ENCODE results near the gene C6orf141. TPM values are rescaled to one million over a fixed set of nuclear protein-coding genes. Genes with fewer than 3 reads are reported as not detected.

The C6orf141 gene
- total and polyA plus RNA-seq, 2 experiments from 2014 or later, result 5.2 to 6.4 TPM

GRCh38 chr6:49564552-49564951, 14.1 kb downstream of the C6orf141 start (continued):
- TF ChIP-seq, protein P1, sequence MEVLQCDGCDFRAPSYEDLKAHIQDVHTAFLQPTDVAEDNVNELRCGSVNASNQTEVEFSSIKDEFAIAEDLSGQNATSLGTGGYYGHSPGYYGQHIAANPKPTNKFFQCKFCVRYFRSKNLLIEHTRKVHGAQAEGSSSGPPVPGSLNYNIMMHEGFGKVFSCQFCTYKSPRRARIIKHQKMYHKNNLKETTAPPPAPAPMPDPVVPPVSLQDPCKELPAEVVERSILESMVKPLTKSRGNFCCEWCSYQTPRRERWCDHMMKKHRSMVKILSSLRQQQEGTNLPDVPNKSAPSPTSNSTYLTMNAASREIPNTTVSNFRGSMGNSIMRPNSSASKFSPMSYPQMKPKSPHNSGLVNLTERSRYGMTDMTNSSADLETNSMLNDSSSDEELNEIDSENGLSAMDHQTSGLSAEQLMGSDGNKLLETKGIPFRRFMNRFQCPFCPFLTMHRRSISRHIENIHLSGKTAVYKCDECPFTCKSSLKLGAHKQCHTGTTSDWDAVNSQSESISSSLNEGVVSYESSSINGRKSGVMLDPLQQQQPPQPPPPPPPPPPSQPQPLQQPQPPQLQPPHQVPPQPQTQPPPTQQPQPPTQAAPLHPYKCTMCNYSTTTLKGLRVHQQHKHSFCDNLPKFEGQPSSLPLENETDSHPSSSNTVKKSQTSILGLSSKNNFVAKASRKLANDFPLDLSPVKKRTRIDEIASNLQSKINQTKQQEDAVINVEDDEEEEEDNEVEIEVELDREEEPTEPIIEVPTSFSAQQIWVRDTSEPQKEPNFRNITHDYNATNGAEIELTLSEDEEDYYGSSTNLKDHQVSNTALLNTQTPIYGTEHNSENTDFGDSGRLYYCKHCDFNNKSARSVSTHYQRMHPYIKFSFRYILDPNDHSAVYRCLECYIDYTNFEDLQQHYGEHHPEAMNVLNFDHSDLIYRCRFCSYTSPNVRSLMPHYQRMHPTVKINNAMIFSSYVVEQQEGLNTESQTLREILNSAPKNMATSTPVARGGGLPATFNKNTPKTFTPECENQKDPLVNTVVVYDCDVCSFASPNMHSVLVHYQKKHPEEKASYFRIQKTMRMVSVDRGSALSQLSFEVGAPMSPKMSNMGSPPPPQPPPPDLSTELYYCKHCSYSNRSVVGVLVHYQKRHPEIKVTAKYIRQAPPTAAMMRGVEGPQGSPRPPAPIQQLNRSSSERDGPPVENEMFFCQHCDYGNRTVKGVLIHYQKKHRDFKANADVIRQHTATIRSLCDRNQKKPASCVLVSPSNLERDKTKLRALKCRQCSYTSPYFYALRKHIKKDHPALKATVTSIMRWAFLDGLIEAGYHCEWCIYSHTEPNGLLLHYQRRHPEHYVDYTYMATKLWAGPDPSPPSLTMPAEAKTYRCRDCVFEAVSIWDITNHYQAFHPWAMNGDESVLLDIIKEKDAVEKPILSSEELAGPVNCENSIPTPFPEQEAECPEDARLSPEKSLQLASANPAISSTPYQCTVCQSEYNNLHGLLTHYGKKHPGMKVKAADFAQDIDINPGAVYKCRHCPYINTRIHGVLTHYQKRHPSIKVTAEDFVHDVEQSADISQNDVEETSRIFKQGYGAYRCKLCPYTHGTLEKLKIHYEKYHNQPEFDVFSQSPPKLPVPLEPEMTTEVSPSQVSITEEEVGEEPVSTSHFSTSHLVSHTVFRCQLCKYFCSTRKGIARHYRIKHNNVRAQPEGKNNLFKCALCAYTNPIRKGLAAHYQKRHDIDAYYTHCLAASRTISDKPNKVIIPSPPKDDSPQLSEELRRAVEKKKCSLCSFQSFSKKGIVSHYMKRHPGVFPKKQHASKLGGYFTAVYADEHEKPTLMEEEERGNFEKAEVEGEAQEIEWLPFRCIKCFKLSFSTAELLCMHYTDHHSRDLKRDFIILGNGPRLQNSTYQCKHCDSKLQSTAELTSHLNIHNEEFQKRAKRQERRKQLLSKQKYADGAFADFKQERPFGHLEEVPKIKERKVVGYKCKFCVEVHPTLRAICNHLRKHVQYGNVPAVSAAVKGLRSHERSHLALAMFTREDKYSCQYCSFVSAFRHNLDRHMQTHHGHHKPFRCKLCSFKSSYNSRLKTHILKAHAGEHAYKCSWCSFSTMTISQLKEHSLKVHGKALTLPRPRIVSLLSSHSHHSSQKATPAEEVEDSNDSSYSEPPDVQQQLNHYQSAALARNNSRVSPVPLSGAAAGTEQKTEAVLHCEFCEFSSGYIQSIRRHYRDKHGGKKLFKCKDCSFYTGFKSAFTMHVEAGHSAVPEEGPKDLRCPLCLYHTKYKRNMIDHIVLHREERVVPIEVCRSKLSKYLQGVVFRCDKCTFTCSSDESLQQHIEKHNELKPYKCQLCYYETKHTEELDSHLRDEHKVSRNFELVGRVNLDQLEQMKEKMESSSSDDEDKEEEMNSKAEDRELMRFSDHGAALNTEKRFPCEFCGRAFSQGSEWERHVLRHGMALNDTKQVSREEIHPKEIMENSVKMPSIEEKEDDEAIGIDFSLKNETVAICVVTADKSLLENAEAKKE (CRISPR knock-in tag; IDR thresholded peaks at IDR 0.05), result no peak
- TF ChIP-seq JUNB (IDR thresholded peaks at IDR 0.05; ENCODE audit: unreplicated experiment), result no peak
- TF ChIP-seq EZH2phosphoT487 (IDR thresholded peaks at IDR 0.05; ENCODE audit: unreplicated experiment), result no peak
- no peak for TF ChIP-seq EZH2 (IDR thresholded peaks at IDR 0.05; ENCODE audit: low read depth, unreplicated experiment)

GRCh38 chr6:49565261-49565660, 14.8 kb downstream of the C6orf141 start:
- Mint-ChIP-seq H3K27ac (no peak overlapping the region), H3K4me3 (no peak overlapping the region), H3K36me3 (ENCODE audit: low read depth) (0 out of 3 replicates have a peak, but pooled peaks cover 8% of the 10 kb centered on the region), H3K4me1 (no peaks in the 10 kb centered on the region), H3K27me3 (ENCODE audit: insufficient read depth, low read depth, poor library complexity) (peaks cover 2% of the 10 kb centered on the region), H3K9me3 (no peaks in the 10 kb centered on the region; the same call in 1 of the 3 replicates)
- no peak for DNase-seq (ENCODE audit: low spot score)
- no peaks in the 10 kb centered on the region for H3K36me3 ChIP-seq (ENCODE audit: insufficient read depth)
- 0 out of 2 replicates have a peak, but pooled peaks cover 2% of the 10 kb centered on the region for H3K4me1 ChIP-seq (ENCODE audit: insufficient read depth)
- no peaks in the 10 kb centered on the region for H3K9me2 ChIP-seq (ENCODE audit: insufficient read depth)
- H3K4me3 ChIP-seq, result no peak overlapping the region
- ATAC-seq, result no peak
- no peak for TF ChIP-seq ZNF331 (CRISPR knock-in tag; IDR thresholded peaks at IDR 0.05; ENCODE audit: low read depth)
- TF ChIP-seq EZH2phosphoT487 (IDR thresholded peaks at IDR 0.05; ENCODE audit: unreplicated experiment), result no peak
- TF ChIP-seq, protein P2, sequence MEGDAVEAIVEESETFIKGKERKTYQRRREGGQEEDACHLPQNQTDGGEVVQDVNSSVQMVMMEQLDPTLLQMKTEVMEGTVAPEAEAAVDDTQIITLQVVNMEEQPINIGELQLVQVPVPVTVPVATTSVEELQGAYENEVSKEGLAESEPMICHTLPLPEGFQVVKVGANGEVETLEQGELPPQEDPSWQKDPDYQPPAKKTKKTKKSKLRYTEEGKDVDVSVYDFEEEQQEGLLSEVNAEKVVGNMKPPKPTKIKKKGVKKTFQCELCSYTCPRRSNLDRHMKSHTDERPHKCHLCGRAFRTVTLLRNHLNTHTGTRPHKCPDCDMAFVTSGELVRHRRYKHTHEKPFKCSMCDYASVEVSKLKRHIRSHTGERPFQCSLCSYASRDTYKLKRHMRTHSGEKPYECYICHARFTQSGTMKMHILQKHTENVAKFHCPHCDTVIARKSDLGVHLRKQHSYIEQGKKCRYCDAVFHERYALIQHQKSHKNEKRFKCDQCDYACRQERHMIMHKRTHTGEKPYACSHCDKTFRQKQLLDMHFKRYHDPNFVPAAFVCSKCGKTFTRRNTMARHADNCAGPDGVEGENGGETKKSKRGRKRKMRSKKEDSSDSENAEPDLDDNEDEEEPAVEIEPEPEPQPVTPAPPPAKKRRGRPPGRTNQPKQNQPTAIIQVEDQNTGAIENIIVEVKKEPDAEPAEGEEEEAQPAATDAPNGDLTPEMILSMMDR (conservative IDR thresholded peaks at IDR 0.05; ENCODE audit: low read depth in 2 of 2), result no peak
- TF ChIP-seq STAT1 (IDR thresholded peaks at IDR 0.05; ENCODE audit: unreplicated experiment), result no peak
- no peak for TF ChIP-seq POLR2AphosphoS5 (IDR thresholded peaks at IDR 0.05; ENCODE audit: low read depth)
- no peak for TF ChIP-seq CREB1 (CRISPR knock-in tag; IDR thresholded peaks at IDR 0.05; ENCODE audit: low read depth)
- no peak for TF ChIP-seq JUNB (IDR thresholded peaks at IDR 0.05; ENCODE audit: unreplicated experiment)
- TF ChIP-seq, protein P3, sequence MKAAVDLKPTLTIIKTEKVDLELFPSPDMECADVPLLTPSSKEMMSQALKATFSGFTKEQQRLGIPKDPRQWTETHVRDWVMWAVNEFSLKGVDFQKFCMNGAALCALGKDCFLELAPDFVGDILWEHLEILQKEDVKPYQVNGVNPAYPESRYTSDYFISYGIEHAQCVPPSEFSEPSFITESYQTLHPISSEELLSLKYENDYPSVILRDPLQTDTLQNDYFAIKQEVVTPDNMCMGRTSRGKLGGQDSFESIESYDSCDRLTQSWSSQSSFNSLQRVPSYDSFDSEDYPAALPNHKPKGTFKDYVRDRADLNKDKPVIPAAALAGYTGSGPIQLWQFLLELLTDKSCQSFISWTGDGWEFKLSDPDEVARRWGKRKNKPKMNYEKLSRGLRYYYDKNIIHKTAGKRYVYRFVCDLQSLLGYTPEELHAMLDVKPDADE (IDR thresholded peaks at IDR 0.05), result no peak
- TF ChIP-seq NANOG (IDR thresholded peaks at IDR 0.05; ENCODE audit: borderline replicate concordance), result no peak
- TF ChIP-seq REST (IDR thresholded peaks at IDR 0.05; ENCODE audit: unreplicated experiment), result no peak
- peaks cover 14% of the 10 kb centered on the region for H3K27me3 ChIP-seq (ENCODE audit: insufficient read depth)
- H3F3A ChIP-seq (replicated peaks; ENCODE audit: low read depth), result no peaks in the 10 kb centered on the region
- H4K20me1 ChIP-seq (replicated peaks; ENCODE audit: insufficient read depth), result peaks cover 4% of the 10 kb centered on the region
- H3K79me2 ChIP-seq (replicated peaks; ENCODE audit: insufficient read depth), result no peaks in the 10 kb centered on the region
- no peak overlapping the region for H2AFZ ChIP-seq
- H3K27ac ChIP-seq (ENCODE audit: low read depth), result no peak overlapping the region
- no peak overlapping the region for H3K4me2 ChIP-seq

Measured in GM23338 (cell line).